Dedifferentiated amniotic fluid mesenchymal stem cell (primary cell): ENCODE data around the gene IGSF10.
A peak's percentile ranks its signal among the peaks of the same experiment; 100 is the strongest.
"Not testable (repeated sequence)": the region's sequence is repeated elsewhere in the genome, so short reads cannot be mapped to it uniquely, and the experiment has no call there.

Experiments
- DNase-seq: peaks from one replicate; pipeline ENCODE4 v3.0.0-alpha.2; 2016; ENCODE audit errors: extremely low spot score

IGSF10 gene

DNA sequence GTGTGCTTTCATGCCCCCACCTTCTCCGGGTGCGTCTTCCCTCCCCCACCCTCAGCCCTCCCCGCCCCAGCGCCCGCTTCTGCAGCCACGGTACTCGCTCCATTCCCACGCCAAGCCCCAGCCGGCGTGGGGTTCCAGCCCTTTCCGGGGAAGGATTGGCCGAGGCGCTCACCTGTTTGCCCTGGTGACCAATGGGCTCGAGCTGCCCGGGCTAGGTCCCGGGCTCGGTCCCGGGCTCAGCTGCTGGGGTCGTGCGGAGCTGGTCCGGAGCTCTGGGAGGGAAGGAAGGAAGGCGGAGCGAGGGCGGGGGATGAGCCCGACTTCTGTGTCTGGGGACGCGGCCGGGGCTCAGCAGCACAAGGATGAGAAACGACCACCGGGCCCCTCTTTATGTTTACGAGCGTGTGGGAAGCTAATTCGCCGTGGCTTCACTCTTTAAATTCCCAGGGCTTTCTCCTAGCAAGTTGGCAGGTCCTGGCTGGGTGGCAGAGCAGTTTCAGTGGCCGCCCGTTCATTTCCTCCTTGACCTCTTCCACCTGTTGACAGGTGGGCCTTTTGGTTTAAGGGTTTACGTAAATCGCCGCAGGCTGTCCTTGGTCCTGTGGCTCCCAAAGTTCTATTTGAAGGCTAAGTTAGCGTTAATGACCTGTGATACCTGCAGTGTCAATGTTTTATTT lies at the start of gene IGSF10:
IGSF10 (minus strand) TSS at position 288 of the 677 bp plus-strand sequence. CDS start 2,352 bp downstream, outside the sequence.
- no peak for DNase-seq

- not testable (repeated sequence) for DNase-seq
Observed at GRCh38 chr3:151509468-151510135, 48.7 kb upstream of the IGSF10 start.

DNA sequence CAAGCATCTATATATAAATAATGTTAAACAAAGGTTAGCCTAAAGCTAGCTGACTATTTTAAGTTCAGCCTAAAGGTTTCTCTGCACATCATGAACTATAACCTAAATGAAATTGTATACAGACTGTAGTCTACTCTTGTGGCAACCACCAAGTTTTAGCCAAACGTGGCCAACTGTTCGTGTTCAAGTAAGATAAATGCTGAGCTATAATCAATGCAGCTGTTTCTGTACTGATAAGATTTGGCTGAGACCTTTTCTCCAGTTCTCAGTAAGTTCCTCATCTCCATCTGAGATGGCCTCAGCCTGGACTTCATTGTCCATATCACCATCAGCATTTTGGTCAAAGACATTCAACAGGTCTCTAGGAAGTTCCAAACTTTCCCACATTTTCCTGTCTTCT lies 43.7 kb upstream of the IGSF10 start:
- DNase-seq: no peak

- DNase-seq: no peak
Observed at GRCh38 chr3:151503074-151503473, 42.2 kb upstream of the IGSF10 start.

DNA sequence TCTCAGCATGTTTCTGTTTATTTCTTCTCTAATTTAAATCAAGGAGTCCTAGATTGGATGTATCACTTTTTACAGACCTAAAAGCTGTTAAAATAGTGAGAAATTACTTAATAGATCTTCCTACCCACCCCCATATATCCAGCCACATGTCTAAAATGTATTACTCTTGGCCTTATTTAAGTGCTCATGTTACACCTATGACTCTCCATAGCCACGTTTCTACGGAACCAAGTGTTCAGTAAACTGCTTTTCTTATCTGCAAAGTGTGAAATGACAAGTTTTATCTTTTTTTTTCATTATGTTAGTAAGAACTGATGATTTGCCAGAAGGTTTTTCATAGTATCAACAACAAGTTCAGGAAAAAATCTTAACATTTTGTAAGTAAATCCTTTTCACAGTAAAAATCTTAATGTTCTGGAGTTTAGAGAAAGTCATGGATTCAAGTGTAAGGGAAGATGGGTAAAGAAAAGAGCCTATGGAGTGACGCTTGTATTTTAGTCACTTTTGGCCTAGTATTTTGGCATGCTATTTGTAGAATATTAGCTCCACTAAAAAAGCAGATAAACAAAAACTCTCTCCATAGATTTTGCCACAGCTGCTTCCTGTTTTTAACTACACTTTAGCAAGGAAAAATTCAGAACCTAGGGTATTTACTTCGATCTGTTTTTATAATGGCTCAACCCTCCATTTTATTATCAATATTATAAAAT lies 41.2 kb upstream of the IGSF10 start:
- DNase-seq: no peak

GRCh38 chr3:151501171-151501922 lies 40.5 kb upstream of the IGSF10 start:
- no peak for DNase-seq

DNA sequence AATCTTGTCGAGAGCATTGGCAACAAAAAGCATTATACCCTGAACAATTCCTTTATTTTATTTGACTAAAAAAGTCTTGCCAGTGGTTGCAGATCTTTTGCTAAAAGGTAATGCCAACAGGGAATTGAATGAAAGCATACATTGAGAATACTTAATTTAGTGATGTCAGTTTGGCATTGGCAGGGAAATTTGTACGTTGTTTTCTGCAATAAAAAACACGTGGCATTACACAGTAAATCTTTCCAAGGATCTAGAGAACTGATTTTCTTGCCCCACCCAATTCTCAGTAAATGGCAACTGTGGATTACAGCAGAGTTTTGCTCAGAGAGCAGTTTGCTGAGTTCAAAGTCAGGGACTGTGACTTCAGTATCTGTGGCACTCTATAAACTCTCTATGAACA lies 38.3 kb upstream of the IGSF10 start:
- DNase-seq: no peak

DNA sequence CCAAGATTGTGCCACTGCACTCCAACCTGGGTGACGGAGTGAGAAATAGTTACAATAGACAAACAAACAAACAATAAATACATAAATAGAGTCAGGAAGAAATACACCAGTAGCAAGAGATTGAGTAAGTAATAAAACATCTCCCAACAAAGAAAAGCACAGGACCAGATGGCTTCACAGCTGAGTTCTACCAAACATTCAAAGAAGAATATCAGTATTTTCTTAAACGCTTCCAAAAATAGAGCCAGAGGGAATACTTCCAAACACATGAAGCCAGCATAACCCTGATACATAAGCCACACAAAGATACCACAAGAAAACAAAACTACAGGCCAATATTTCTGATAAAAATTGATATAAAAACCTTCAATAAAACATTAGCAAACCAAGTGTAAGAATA lies 30.7 kb upstream of the IGSF10 start:
- no peak for DNase-seq

DNA sequence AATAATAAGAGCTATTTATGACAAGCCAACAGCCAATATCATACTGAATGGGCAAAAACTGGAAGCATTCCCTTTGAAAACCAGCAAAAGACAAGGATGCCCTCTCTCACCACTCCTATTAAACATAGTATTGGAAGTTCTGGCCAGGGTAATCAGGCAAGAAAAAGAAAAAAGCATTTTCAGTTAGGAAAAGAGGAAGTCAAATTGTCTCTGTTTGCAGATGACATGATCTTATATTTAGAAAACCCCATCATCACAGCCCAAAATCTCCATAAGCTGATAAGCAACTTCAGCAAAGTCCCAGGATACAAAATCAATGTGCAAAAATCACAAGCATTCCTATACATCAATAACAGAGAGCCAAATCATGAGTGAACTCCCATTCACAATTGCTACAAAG lies 27.0 kb upstream of the IGSF10 start:
- DNase-seq: not testable (repeated sequence)

DNA sequence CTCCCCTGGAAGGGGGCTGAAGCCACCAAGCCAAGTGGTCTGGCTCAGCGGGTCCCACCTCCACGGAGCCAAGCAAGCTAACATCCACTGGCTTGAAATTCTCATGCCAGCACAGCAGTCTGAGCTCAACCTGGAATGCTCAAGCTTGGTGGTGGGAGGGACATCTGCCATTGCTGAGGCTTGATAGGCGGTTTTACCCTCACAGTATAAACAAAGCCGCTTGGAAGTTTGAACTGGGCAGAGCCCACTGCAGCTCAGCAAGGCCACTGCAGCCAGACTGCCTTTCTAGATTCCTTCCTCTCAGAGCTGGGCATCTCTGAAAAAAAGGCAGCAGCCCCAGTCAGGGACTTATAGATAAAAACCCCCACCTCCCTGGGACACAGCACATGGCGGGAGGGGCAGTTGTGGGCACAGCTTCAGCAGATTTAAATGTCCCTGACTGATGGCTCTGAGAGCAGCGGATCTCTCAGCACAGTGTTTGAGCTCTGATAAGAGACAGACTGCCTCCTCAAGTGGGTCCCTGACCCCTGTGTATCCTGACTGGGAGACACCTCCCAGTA lies 23.2 kb upstream of the IGSF10 start:
- no peak for DNase-seq

DNA sequence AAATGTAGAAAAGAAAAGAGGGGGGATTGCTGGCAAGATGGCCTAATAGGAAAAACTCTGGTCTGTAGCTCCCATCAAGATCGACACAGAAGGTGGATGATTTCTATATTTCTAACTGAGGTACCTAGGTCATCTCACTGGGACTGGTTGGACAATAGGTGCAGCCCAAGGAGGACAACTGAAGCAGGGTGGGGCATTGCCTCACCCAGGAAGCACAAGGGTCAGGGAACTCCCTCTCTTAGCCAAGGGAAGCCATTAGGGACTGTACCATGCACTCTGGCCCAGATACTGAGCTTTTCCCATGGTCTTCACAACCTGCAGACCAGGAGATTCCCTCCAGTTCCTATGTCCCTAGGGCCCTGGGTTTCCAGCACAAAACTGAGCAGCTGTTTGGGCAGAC lies 22.6 kb upstream of the IGSF10 start:
- DNase-seq: no peak

- no peak for DNase-seq
Observed at GRCh38 chr3:151480492-151480891, 19.6 kb upstream of the IGSF10 start.

DNA sequence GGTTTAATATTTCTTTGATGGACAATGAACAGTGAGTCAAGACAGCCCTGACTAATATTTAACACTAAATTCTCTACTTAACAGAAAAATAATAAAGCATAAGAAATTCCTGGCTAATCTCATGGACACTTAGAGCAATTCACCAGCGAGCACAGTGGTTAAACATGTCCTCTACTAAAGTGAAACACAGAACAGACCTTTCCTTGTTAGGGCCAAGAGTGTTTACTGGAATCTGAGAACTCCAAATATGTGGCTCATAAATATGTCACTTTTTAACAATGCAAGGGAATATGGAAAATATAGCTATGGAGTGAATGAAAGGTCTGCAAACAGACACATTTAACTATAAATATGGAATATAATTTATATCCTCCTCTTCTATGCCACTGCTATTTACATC lies 18.6 kb upstream of the IGSF10 start:
- DNase-seq: no peak

DNA sequence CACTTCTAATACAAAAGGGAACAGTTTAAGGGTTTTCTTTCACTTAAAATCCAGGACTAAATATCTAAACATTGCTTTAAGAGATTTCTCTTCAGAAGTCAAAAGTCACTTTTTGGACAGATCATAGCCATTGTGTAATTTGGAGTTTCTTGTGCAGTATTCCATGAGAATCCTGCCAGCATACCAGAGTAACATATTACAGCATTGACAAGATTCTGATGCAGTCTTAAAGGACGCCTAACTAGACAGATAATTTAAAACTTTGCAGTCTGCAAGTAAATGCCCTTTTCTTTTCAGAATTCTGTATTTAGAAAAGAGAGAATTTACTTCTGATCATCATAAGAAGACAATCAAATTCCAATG lies 17.5 kb upstream of the IGSF10 start:
- no peak for DNase-seq

- no peak for DNase-seq
Observed at GRCh38 chr3:151477591-151478334, 16.9 kb upstream of the IGSF10 start.

DNA sequence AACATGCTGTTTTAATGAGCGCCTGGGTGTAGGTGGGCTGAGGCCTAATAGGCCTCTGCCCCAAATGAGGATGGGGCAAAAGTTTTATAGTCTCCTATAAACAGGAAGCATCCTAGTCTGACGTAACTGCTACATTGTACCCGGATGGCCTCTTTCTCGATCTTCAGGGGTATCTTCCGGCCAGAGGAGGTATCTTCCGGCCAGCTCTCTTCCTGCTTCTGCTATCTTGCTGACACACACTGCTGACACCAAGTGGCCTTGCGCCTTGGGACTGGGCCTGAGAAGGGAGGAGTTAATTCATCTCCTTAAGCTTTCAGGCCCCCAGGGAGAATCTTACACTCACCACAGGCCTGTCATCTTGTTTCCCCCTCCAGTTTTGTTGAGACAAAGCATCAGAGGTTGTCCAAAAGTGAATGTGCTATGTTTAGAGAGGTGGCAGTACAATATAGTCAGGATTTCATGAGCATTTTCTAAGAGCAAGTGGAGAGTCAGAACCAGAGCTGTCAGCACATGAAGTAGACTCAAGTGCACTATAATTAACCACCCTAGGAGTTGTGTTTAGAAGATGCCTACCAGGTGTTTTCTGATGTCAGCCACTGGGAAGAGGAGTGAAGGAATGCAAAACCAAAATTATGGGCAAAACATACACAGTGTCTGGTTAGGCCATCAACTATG lies 15.6 kb upstream of the IGSF10 start:
- DNase-seq: no peak

GRCh38 chr3:151468284-151468917 lies 7.5 kb upstream of the IGSF10 start:
- peak; percentile 59 for DNase-seq

DNA sequence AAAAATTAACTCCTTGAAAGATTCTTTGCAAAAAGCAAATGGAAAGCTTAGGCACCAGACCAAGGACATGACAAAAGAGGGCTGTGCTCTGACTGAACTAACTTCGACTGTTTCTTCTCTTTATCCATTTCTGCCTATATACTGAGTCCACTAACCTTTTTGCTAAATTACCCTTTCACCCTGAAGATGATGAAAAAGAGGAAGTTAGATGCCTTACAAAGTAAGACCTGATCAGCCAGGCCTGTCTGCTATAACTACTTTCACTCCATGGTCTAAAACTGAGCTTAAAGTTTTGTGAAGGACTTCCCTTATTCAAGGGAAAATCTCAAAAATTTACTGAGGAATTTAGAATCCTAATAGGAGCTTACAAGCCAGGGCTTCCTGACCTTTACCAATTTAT lies 6.2 kb upstream of the IGSF10 start:
- no peak for DNase-seq

- no peak for DNase-seq
Observed at GRCh38 chr3:151462991-151463390, 2.1 kb upstream of the IGSF10 start.

- DNase-seq: no peak
Observed at GRCh38 chr3:151462278-151462780, 1.5 kb upstream of the IGSF10 start.
